AG10803 (cell line): Measurements from ENCODE around the gene GRHL3.

Experiments
- DNase-seq: peaks from one replicate; pipeline ENCODE4 v3.0.0; 2010; ENCODE audit warnings: low read depth
- H3K4me3 ChIP-seq: 2 replicates; pipeline ENCODE4 v1.5.1; 2011; ENCODE audit warnings: mild to moderate bottlenecking, low read length, control low read depth
- TF ChIP-seq, protein P1 (sequence below): conservative IDR thresholded peaks from 2 replicates; pipeline ENCODE4 v1.5.1; 2011; ENCODE audit warnings: mild to moderate bottlenecking, low read length, control low read depth, inconsistent platforms

The GRHL3 gene

GRCh38 chr1:24369801-24370200, 50.6 kb downstream of the GRHL3 start:
- no peak overlapping the region for H3K4me3 ChIP-seq
- TF ChIP-seq, protein P1, sequence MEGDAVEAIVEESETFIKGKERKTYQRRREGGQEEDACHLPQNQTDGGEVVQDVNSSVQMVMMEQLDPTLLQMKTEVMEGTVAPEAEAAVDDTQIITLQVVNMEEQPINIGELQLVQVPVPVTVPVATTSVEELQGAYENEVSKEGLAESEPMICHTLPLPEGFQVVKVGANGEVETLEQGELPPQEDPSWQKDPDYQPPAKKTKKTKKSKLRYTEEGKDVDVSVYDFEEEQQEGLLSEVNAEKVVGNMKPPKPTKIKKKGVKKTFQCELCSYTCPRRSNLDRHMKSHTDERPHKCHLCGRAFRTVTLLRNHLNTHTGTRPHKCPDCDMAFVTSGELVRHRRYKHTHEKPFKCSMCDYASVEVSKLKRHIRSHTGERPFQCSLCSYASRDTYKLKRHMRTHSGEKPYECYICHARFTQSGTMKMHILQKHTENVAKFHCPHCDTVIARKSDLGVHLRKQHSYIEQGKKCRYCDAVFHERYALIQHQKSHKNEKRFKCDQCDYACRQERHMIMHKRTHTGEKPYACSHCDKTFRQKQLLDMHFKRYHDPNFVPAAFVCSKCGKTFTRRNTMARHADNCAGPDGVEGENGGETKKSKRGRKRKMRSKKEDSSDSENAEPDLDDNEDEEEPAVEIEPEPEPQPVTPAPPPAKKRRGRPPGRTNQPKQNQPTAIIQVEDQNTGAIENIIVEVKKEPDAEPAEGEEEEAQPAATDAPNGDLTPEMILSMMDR = no peak
- no peak for DNase-seq

DNA sequence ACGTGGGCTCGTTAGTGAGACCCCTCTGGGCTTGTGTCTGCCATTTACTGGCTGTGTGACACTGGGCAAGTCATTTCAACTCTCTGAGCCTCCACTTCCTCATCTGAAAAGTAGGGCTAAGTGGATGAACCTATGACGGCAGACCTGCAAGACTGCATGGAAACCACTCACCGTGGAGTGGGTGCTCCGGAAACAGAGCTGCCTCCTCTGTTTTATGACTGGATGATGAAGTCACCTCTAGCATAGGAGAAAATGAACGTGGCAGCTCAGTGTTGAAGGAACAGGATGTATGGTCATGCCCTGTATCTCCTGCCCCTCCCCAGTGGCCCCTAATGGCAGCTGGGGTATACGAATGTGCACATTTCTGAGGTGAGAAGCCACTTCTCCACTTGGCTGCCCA, 53.9 kb downstream of the GRHL3 start:
- TF ChIP-seq, protein P1 = no peak
- no peak for DNase-seq
- no peak overlapping the region for H3K4me3 ChIP-seq

DNA sequence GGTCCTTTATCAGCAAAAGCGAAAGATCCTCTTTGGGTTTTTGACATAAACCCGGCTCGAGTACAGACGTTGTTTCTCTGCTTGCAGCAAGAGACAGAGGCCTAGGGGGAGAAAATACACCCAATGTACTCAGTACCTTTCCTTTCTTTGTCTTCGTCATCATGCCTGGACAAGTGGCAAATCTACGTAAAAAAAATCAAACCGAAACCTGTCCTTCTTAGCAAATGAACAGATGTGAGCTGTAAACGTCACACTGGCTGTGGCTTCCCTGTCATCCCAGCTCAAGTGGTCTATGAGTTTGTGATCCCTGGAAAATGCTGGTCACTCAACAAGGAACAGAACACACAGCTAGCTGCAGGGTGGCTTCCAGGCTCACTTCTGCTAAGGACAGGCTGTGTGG, 54.6 kb downstream of the GRHL3 start:
- H3K4me3 ChIP-seq = no peak overlapping the region
- TF ChIP-seq, protein P1 = no peak
- DNase-seq = no peak

- DNase-seq = no peak
- TF ChIP-seq, protein P1 = no peak
- H3K4me3 ChIP-seq = no peak overlapping the region
Observed at GRCh38 chr1:24374891-24375786, 56.0 kb downstream of the GRHL3 start.

- TF ChIP-seq, protein P1 = no peak
- DNase-seq = peak; percentile 24
- no peak overlapping the region for H3K4me3 ChIP-seq
Observed at GRCh38 chr1:24379733-24380315, 60.7 kb downstream of the GRHL3 start.

- TF ChIP-seq, protein P1 = no peak
- no peak overlapping the region for H3K4me3 ChIP-seq
- DNase-seq = no peak
Observed at GRCh38 chr1:24380508-24380907, 61.4 kb downstream of the GRHL3 start.

GRCh38 chr1:24381256-24381655, 62.1 kb downstream of the GRHL3 start:
- DNase-seq = no peak
- TF ChIP-seq, protein P1 = no peak
- H3K4me3 ChIP-seq = no peak overlapping the region
